BE2C (cell line): Measurements from ENCODE around the gene PTPRM. TPM values are rescaled to one million over a fixed set of nuclear protein-coding genes. Genes with fewer than 3 reads are reported as not detected.

Experiments used
- DNase-seq: peaks from one replicate; pipeline ENCODE4 v3.0.0-alpha.2; 2020
- H3K27me3 ChIP-seq: fragments of 250-450 bp; sonication (Bioruptor Pico); 2 replicates; pipeline ENCODE4 v1.5.1; 2020; ENCODE audit warnings: mild to moderate bottlenecking
- H3K36me3 ChIP-seq: fragments of 250-450 bp; sonication (Bioruptor Pico); 2 replicates; pipeline ENCODE4 v1.5.1; 2020; ENCODE audit warnings: mild to moderate bottlenecking
- H3K4me1 ChIP-seq: fragments of 250-450 bp; sonication (Bioruptor Pico); 2 replicates; pipeline ENCODE4 v1.5.1; 2020
- H3K4me3 ChIP-seq: 2 replicates; pipeline ENCODE4 v1.5.1; 2011; ENCODE audit warnings: low read depth, low read length
- H3K9me3 ChIP-seq: fragments of 250-450 bp; sonication (Bioruptor Pico); 2 replicates; pipeline ENCODE4 v1.5.1; 2020
- polyA plus RNA-seq: library from polyadenylated mRNA; unstranded; fragments of >200 nt; gene quantifications from one replicate; pipeline ENCODE4 v1.2.1, GENCODE V29; 2012; ENCODE audit warnings: low read depth, missing spikeins; ENCODE audit not compliant: insufficient read length, insufficient read depth
- TF ChIP-seq, protein P1 (sequence below): IDR thresholded peaks from 2 replicates; pipeline ENCODE4 v1.5.1; 2012; ENCODE audit warnings: mild to moderate bottlenecking, low read depth, low read length

The PTPRM gene
- 0.32 TPM for polyA plus RNA-seq

DNA sequence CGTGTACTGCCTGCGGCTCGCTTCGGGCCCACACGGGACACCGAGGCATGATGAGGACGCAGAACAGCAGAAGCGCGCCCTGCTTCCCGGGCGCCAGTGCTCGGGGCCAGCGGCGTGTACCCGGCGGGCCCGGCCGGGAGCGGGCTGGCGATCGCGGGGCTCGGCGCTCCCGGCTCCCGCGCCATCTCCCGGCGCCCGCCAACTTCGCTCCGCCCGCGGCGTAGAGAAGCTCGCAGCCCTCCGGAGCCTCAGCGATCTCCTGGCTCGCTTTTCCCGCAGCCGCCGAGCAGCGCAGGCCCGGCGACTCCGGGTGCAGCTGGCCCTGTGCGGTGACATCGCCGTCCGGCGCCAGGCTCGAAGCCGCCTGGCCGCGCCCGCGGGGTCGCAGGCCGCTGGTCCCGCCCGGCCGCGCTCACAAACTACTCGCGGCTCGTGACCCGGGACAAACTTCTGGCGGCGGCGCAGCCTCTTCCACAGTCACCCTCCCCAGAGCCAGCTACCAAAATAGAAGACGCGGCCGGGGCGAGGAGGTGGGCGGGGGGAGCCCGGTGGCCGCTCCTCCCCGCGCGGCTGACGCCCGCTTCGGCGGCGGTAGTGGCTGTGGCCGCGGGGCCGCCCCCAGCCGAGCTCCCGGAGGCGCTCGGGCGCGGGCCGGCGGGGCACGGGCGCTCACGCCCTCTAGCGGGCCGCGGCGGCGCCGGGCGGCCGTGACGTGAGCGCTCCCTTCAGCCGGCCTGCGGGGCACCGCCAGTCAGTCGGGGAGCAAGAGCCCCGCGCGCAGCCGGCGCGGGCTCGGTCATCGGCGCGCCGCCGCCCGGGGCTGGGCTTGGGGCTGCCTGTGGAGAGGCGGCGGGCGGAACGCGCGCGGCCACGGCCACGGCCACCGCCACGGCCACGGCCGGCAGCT, at the start of gene PTPRM:
TSS of gene PTPRM (plus strand) at position 750 of the 907 bp plus-strand sequence. CDS start 503 bp downstream, outside the sequence.
- H3K27me3 ChIP-seq: peaks cover 36% of the 10 kb centered on the region
- H3K4me3 ChIP-seq: no peak within 1 kb of the TSS
- H3K36me3 ChIP-seq: no peaks in the 10 kb centered on the region
- H3K4me1 ChIP-seq: no peaks in the 10 kb centered on the region
- TF ChIP-seq, protein P1, sequence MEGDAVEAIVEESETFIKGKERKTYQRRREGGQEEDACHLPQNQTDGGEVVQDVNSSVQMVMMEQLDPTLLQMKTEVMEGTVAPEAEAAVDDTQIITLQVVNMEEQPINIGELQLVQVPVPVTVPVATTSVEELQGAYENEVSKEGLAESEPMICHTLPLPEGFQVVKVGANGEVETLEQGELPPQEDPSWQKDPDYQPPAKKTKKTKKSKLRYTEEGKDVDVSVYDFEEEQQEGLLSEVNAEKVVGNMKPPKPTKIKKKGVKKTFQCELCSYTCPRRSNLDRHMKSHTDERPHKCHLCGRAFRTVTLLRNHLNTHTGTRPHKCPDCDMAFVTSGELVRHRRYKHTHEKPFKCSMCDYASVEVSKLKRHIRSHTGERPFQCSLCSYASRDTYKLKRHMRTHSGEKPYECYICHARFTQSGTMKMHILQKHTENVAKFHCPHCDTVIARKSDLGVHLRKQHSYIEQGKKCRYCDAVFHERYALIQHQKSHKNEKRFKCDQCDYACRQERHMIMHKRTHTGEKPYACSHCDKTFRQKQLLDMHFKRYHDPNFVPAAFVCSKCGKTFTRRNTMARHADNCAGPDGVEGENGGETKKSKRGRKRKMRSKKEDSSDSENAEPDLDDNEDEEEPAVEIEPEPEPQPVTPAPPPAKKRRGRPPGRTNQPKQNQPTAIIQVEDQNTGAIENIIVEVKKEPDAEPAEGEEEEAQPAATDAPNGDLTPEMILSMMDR: no peak
- H3K9me3 ChIP-seq: no peaks in the 10 kb centered on the region
- peak; percentile 43 for DNase-seq

DNA sequence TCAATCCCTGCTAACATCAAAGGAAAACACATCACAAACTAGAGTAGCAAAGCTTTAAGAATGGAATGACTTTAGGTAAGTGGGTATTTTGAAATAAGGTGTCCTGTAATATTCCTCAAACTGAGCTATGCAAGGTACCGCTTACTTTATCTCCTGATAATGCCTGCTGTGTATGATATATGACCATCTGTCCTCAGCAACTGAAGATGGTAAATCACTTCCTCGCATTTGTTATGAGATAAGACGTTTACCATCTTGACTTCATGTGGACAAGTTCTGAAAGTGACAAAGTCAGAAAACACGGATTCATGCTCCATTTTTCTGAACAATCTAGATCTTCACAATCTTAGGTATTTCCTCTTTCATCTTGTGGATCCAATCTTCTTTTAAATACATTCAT, 49.3 kb upstream of the PTPRM start:
- no peak for DNase-seq
- Histone ChIP-seq H3K9me3 (no peaks in the 10 kb centered on the region), H3K4me3 (no peak overlapping the region), H3K36me3 (no peaks in the 10 kb centered on the region), H3K4me1 (no peaks in the 10 kb centered on the region), H3K27me3 (no peaks in the 10 kb centered on the region)
- TF ChIP-seq, protein P1: no peak

DNA sequence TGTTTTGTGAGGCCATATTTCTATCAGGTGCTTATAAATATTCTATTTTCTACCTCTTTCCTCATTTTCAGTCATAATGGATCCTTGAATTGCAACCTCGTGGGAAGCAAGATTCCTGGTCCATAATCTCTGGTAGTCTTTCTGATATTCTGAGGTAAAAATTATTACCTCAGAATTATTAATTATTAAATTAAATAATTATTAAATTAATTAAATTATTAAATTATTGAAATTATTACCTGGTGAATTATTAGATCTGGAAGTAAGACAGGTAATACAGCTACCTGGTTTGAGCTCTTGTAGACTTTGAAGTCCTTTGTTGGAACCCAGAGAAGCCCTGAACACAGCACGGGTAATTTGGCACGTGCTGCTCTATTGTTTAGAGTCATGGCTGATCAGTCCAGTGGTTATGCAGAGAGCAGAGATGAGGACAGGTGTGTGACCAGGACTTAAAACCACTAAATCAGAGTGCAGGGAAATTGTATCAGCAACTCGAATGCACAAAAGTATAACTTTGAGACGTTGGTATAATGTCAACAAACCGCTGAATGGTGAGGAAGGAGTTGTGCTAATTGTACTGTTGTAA, 46.8 kb upstream of the PTPRM start:
- Histone ChIP-seq H3K27me3 (no peaks in the 10 kb centered on the region), H3K9me3 (no peaks in the 10 kb centered on the region), H3K4me3 (no peak overlapping the region), H3K4me1 (no peaks in the 10 kb centered on the region), H3K36me3 (no peaks in the 10 kb centered on the region)
- TF ChIP-seq, protein P1: no peak
- no peak for DNase-seq

DNA sequence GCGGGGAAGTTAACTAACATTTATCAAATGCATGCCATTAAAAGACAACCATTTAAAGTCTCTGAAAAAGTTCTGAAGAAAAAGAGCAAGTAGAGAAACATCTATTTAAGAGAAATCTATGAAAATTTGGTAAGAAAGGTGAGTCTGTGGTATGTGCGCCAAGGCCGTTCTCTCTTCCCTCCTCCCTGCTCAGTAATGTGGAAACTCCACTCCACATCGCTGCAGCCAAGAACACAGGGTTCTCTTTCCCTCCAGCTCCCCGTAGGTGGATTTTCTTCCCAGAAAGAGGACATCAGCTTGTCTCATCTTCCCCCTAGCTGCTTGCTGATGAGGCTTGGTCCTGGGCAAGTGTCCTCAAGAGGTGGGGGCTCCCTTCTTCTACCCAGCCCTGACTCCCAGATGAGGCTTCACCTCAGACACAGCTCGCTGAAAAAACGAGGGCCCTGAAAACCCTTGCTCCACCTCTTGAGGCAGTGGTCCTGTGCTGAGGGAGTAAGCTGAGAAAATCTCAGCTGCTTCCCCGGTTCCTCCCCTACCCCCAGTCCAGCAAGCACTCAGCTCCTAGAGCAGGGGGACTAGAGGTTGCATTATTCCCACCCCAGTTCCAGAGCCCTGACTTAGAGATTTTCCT, 45.8 kb upstream of the PTPRM start:
- DNase-seq: no peak
- TF ChIP-seq, protein P1: no peak
- no peaks in the 10 kb centered on the region for H3K9me3 ChIP-seq

DNA sequence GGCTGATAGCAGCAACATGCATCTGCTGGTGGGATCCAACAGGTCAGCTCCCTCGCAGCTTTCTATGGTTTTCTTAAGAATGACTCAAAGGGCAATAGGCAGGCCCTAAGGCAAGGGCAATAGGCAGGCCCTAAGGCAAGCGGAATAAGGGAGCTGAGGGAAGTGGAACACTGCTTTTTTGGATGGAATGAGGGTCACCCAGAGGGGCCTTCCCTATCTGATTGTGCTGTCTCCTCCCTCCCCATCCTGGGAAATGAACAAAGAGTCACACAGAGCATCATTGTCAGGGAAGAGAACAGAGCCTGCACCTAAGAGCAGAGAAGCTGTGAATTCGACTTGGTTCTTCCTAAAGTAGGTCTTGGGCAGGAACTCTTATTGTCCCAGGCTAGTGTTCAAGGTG, 43.3 kb upstream of the PTPRM start:
- no peaks in the 10 kb centered on the region for H3K4me1 ChIP-seq
- no peaks in the 10 kb centered on the region for H3K27me3 ChIP-seq
- no peaks in the 10 kb centered on the region for H3K36me3 ChIP-seq
- no peaks in the 10 kb centered on the region for H3K9me3 ChIP-seq
- H3K4me3 ChIP-seq: no peak overlapping the region
- DNase-seq: no peak
- TF ChIP-seq, protein P1: no peak

More for the DNA sequence above, 45.8 kb upstream of the PTPRM start:
- Histone ChIP-seq H3K27me3 (no peaks in the 10 kb centered on the region), H3K4me1 (no peaks in the 10 kb centered on the region), H3K36me3 (no peaks in the 10 kb centered on the region), H3K4me3 (no peak overlapping the region)
